Activated CD4-positive, CD25-positive, alpha-beta regulatory T cell treated with anti-CD3 and anti-CD28 coated beads, Interleukin-2, amount 50 U/mL, for 16 hours (primary cell): Measurements from ENCODE around the gene CNP.

Source experiments
- DNase-seq: peaks from one replicate; pipeline ENCODE4 v3.0.0-alpha.2; 2020; ENCODE audit warnings: low read depth, low spot score

Gene CNP

DNA sequence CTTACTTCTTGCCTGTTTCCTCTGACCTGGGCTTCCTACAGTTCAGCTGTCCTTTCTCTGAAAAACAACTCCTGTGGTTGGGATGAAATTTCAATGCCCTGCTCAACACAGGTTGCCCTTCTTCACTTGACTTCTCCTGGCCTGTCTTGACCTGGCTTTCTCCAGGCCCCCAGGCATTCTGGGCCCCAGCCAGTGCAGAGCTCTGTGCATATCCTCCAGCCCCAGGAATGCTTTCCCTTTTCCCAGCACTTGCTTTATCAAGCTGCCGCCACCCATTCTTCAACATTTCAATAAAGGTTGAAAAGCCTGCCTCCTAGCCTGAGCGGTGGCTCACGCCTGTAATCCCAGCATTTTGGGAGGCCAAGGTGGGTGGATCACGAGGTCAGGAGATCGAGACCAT is 25.4 kb upstream of the CNP start:
- DNase-seq: no peak

GRCh38 chr17:41942626-41943373 is 23.8 kb upstream of the CNP start:
- DNase-seq: no peak

DNA sequence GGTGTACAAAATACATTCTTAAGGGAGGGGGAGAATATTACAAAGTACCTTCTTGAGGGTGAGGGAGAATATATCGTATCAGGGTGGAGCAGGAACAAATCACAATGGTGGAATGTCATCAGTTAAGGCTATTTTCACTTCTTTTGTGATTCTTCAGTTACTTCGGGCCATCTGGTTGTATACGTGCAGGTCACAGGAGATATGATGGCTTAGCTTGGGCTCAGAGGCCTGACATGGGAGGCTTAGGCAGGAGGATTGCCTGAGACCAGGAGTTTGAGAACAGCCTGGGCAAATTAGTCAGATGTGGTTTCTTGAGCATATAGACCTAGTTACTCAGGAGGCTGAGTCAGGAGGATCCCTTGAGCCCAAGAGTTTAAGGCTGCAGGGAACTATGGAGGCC is 23.1 kb upstream of the CNP start:
- no peak for DNase-seq

- DNase-seq: no peak
These were observed 21.7 kb upstream of the CNP start for GRCh38 chr17:41944943-41945342.

- DNase-seq: no peak
These were observed 17.7 kb upstream of the CNP start for GRCh38 chr17:41948762-41949460.

GRCh38 chr17:41956522-41956921 is 10.1 kb upstream of the CNP start:
- no peak for DNase-seq

DNA sequence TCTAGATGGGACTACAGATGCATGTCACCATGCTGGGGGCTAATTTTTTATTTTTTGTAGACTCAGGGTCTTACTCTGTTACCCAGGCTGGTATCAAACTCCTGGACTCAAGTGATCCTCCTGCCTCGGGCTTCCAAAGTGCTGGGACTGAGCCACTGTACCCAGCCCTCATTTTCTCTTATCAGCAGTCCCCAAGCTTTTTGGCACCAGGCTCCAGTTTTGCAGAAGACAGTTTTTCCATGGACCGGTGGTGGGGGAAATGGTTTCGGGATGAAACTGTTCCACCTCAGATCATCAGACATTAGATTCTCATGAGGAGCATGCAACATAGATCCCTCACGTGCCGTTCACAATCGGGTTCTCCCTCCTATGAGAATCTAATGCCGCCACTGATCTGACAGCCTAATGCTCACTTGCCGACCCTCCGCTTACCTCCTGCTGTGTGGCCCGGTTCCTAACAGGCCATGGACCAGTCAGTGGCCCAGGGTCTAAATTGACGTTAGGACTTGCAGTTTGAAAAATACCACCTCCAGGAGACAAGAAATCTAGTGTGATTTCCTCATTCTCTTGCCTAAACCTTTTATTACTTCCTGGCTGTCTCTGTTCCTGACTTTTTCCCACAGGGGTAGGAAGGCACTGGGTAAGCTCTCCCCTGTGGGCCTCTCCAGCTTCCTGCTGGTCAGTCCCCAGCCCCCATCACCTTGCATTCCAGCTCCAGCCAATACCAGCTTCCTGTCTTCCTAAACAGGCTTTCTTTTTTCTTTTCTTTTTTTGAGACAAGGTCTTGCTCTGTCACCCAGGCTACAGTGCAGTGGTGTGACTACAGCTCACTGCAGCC is 9.3 kb upstream of the CNP start:
- DNase-seq: no peak

GRCh38 chr17:41957869-41958439 is 8.6 kb upstream of the CNP start:
- DNase-seq: no peak

DNA sequence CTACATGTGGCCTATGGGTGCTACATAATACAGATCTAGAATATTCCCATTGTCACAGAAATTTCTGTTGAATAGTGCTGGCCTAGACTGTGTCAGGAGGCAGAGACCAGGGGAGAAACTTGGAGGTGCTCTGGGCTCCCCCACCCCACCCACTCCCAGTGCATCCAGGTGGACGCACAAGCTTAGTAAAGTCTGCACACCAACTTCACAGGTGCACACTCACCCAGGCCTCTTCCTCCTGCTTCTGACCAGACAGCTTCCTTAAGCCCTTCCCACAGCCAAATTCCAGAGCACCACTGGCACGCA is 7.6 kb upstream of the CNP start:
- DNase-seq: no peak

DNA sequence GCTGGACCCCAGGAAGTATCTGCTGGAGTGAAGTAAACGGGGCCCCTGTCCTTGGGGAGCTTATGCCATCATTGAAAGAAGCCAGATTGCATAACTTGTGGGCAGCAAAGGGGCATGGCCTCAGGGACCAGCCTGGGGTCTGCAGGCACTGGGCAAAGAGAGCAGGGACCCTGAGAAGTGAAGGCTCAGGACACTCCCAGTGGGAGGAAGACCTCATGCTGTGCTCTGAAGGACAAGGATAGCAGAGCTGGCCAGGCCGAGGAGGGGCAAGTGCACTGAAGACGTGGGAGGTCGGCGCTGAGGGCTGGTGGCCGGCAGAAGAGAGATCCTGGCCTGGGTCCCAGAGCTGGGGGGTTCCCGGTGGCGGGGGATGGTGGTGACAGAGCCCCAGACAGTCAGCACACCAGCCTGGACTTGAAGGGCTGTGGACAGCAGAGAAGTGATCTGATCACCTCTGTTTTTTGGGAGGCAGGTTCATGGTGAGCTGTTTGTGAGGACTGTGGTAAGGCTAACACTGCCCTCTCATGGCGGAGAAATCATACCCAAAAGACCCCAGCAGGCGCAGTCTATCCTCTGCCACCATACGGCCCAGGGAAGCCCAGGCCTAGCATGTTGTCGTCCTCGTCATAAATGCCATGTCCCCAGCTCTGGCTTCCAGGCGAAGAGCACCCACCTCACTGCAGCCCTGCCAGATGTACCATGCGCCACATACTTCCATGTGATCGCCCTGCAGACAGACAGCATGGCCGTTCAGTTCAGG is 7.1 kb upstream of the CNP start:
- DNase-seq: no peak

DNA sequence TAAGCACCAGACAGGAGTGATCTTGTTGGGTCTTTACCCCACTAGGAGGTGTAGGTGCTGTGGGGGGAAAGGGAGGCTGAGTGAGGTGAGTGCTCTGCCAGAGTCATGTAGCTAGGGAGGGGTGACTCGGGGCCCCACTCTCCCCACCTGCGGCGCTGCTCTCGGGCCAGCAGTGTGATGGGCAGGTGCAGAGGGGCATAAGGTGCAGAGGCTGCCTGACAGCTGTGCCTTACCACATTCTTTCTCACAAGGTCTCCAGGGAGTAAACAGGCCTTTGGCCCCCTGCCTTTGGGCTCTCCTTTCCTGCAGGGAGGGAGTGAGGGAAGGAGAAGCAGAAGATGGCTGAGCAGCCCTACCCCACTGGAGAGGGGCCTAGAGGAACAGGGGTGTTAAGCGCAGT is 4.5 kb upstream of the CNP start:
- no peak for DNase-seq

DNA sequence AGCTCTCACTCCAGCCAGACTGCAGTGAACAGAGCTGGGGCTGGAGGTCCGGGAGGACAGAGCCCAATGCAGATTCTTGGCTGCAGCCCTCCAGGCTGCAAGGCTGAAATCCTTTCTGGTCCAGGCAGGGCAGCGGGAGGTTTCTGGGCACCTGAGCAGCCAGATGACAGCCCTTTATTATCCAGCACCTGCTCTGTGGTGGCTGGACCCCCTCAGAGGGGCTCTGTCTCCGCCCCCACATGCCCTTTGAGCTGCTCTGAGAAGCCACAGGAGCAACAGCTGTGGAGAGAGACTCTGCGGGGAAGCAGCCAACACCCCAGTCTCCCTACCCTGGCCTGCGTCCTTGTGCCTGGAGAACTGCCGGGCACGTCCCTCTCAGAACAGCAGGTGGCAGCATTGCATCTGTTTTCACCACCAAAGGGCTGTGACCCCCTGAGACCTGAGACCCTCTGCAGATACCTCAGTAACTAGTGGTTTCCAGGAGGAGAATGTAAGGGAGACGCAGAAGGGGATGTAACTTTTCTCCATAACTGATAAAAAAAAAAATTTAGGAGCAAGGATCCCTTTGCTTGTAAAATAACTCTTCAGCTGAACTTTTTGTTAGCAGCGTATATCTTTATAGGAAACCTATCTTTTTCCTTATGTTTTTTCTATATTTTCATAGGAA is 3.7 kb upstream of the CNP start:
- peak; percentile 53 for DNase-seq

DNA sequence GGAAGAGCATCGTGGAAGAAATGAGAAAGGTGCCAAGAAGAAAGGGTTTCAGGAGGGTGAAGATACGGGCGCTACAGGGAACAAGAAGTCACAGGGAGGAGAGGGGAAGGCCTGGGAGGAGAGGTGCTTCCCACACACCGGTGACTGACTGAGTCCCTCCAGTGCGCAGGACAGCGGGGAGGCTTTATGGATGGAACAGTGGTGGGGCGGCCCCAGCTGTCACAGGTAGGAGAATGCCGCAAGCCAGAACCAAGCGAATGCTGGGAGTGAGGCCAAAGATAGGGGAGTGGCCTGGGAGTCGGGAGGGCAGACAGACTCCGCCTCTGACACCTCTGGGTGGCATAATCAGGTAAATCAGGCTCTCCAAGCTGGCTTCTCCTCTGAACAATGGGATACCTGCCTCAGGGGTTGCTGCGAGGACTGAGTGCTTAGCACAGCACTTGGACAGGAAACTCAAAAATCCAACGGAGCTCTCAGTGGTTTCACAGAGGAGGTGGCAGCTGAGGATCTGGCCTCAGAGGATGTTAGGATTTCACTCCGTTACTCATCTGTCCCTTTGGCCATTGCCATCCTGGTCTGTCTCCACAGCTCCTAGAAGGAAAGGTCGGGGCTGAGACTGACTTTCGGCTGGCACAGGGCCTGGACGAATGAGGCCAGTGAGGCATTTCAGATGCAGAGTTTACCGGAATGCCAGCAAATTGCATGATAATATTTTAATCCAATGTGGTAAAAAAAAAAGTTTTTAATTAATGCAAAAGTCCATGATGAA is 717 bp upstream of the CNP start:
- DNase-seq: peak; percentile 31

DNA sequence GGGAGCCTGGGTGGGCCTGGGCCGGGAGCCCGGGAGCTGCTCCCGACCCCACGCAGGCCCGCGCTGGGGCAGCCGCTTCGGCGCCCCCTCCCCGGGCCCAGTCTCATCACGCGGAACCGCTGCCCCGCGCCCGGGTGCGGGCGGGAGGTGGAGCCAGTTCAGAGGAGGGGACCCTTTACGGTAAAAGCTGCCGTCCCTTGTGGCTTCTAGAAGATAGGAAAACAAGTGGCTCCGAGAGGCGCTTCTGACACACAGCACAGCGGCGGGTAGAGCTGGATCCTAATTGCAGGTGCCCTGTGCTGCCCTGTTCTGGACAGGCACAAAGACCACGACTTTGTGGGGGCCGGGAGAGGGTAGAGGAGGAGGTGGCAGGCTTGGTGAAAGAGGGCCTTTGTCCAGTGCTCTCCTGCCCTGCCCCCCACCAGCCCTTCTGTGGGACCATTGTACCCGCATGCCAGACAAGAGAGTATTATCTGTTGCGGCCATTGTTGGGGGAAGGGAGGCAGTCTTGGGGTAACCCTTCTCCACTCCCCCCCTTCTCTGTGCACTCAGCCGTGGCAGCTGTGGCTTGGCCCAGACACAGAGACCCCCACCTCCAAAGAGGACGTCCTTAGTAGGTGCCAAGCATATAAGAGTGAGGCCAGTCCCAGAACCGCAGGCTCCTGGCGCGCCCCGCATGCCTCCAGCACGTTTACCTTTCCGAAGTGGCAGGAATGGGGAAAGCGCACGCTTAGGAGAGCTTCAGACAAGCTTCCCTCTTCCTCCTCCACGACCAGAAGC is 736 bp downstream of the CNP start:
- no peak for DNase-seq

- DNase-seq: no peak
These were observed 1.5 kb downstream of the CNP start for GRCh38 chr17:41967921-41968578.

GRCh38 chr17:41968676-41969075 is 2.1 kb downstream of the CNP start:
- no peak for DNase-seq

DNA sequence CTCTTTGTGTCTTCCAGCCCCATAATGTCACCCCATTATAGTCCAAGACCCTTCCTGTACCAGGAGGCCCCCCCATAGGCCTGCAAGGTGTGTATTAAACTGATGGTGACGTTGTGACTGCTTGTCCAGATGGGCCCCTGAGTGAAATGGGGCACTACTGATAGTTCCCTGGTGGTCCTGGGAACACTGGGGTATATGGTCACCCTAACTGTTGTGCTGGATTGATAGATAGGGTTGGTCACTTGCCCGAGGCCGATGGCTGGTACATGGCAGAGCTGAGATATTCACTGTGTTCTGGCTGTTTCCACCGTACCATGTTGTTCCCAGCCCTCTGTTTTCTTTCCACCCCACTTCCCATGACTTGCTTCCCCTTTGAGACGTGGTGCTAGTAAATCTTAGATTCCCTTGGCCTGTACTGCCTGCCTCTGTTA is 4.3 kb downstream of the CNP start:
- no peak for DNase-seq

DNA sequence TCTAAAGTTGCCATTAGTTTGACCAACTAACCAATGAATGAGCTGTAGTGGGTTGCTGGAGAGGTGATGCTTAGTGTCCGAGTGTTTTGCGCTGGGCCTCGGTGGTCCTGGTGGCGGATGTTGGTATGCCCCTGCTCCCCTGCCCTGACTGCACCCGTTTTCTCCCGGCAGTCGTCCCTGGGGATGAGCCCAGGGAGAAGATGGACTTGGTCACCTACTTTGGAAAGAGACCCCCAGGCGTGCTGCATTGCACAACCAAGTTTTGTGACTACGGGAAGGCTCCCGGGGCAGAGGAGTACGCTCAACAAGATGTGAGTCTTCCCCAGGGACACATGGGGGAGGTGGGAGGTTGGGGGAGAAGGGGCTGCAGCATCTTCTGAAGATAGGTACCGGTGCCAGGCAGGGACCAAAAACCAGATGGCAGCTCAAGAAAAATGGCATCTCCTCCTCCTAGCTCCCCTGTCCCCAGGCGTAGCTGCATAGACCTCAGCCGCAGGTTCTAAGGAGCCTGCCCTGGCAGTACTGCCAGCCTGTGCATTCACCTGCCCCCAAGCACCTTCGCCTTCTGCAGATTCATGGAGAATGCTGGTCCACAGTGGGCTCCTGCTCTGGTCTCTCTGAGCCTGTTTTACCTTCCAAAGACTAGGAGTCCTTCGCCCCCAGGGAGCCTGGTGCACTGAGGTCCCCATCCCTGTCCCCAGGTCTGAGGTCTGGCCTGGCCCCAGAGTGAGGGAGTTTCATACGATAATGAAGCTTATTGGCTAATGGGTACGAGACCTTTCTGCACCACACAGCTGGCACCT is 5.3 kb downstream of the CNP start:
- no peak for DNase-seq
